GM19023 (cell line): ENCODE data around the gene C4BPB.
A peak's percentile ranks its signal among the peaks of the same experiment; 100 is the strongest.

Experiments used
- ATAC-seq: cut with Tn5 transposase; IDR thresholded peaks from one replicate; pipeline ENCODE4 v1.9.1; 2021; ENCODE audit warnings: mild to moderate bottlenecking, moderate library complexity; ENCODE audit not compliant: unreplicated experiment

The C4BPB gene

GRCh38 chr1:207084232-207084631 is 4.4 kb upstream of the C4BPB start:
- ATAC-seq: no peak

GRCh38 chr1:207084701-207085180 is 3.9 kb upstream of the C4BPB start:
- ATAC-seq: no peak

- ATAC-seq: no peak
Observed at GRCh38 chr1:207085887-207086286, 2.8 kb upstream of the C4BPB start.

GRCh38 chr1:207088161-207088560 is 499 bp upstream of the C4BPB start:
- ATAC-seq: no peak

- ATAC-seq: no peak
Observed at GRCh38 chr1:207089627-207090355, 1.1 kb downstream of the C4BPB start.

- no peak for ATAC-seq
Observed at GRCh38 chr1:207091200-207091908, 2.7 kb downstream of the C4BPB start.

GRCh38 chr1:207093944-207094343 is 5.3 kb downstream of the C4BPB start:
- no peak for ATAC-seq

- ATAC-seq: peak; percentile 88
Observed at GRCh38 chr1:207097871-207098324, 9.2 kb downstream of the C4BPB start.

GRCh38 chr1:207101720-207102119 is 13.1 kb downstream of the C4BPB start:
- ATAC-seq: no peak

- no peak for ATAC-seq
Observed at GRCh38 chr1:207102146-207102545, 13.5 kb downstream of the C4BPB start.

- ATAC-seq: no peak
Observed at GRCh38 chr1:207102659-207103058, 14.0 kb downstream of the C4BPB start.

GRCh38 chr1:207103892-207104373 is 15.3 kb downstream of the C4BPB start, which contains the start of gene C4BPA:
Gene C4BPA, plus strand, starts transcription at chr1:207104233. Its CDS starts 8,793 bp downstream, at chr1:207113026.
- no peak for ATAC-seq

GRCh38 chr1:207109004-207109403 is 20.3 kb downstream of the C4BPB start:
- ATAC-seq: no peak

- ATAC-seq: no peak
Observed at GRCh38 chr1:207112616-207113296, 24.1 kb downstream of the C4BPB start.

GRCh38 chr1:207115269-207115668 is 26.6 kb downstream of the C4BPB start:
- no peak for ATAC-seq

- ATAC-seq: no peak
Observed at GRCh38 chr1:207124389-207124788, 35.7 kb downstream of the C4BPB start.

GRCh38 chr1:207128336-207128921 is 39.8 kb downstream of the C4BPB start:
- no peak for ATAC-seq

GRCh38 chr1:207129053-207129452 is 40.4 kb downstream of the C4BPB start:
- ATAC-seq: no peak

- ATAC-seq: no peak
Observed at GRCh38 chr1:207130252-207131036, 41.8 kb downstream of the C4BPB start.

- no peak for ATAC-seq
Observed at GRCh38 chr1:207131163-207131562, 42.5 kb downstream of the C4BPB start.
